Measurements from ENCODE around the gene SWSAP1.

GRCh38 chr19:11373166-11373884 lies 1.1 kb upstream of the SWSAP1 start:
- TF ChIP-seq EP300 (IDR thresholded peaks at IDR 0.05) (no peak), CTCF (IDR thresholded peaks at IDR 0.05) (no peak), POLR2A (IDR thresholded peaks at IDR 0.05) (no peak), POLR2AphosphoS5 (IDR thresholded peaks at IDR 0.05) (no peak)

Measured in suprapubic skin (tissue), 4 donors.